Liver (tissue), 3 donors: ENCODE data around the gene ADAMTS2.

Source experiments
- CTCF ChIP-seq: fragments of 150-350 bp; IDR thresholded peaks from 2 replicates; pipeline ENCODE4 v1.5.1; 2017; ENCODE audit warnings: improper control_type of control experiment, low read depth, low read length; ENCODE audit not compliant: missing input control
- FOXA1 ChIP-seq: IDR thresholded peaks from 2 replicates; pipeline ENCODE4 v1.6.1; 2016; ENCODE audit warnings: antibody characterized with exemption
- GABPA ChIP-seq, 2 donors: IDR thresholded peaks in 1 of 2; conservative IDR thresholded peaks in 1 of 2; 2 replicates each; pipeline ENCODE4 v1.6.1; 2016; ENCODE audit warnings: antibody characterized with exemption in 2 of 2, mild to moderate bottlenecking in 1 of 2, moderate library complexity in 1 of 2
- HNF4A ChIP-seq, 2 donors: conservative IDR thresholded peaks; 2 replicates each; pipeline ENCODE4 v1.6.1; 2016; ENCODE audit warnings: antibody characterized with exemption in 2 of 2, mild to moderate bottlenecking in 2 of 2
- JUND ChIP-seq, 2 donors: IDR thresholded peaks; 2 replicates each; pipeline ENCODE4 v1.6.1; 2016; ENCODE audit warnings: antibody characterized with exemption in 2 of 2
- RAD21 ChIP-seq, 2 donors: IDR thresholded peaks; 2 replicates each; pipeline ENCODE4 v1.6.1; 2016; ENCODE audit warnings: antibody characterized with exemption in 2 of 2, mild to moderate bottlenecking in 2 of 2
- REST ChIP-seq: IDR thresholded peaks from 2 replicates; pipeline ENCODE4 v1.6.1; 2016; ENCODE audit warnings: antibody characterized with exemption, mild to moderate bottlenecking
- ZBTB33 ChIP-seq: IDR thresholded peaks from 2 replicates; pipeline ENCODE4 v1.6.1; 2016; ENCODE audit warnings: antibody characterized with exemption
- TF ChIP-seq, protein P1 (sequence below): IDR thresholded peaks from 2 replicates; pipeline ENCODE4 v1.6.1; 2016; ENCODE audit warnings: antibody characterized with exemption
- donor health status: healthy.
- donor health status: healthy.

DNA sequence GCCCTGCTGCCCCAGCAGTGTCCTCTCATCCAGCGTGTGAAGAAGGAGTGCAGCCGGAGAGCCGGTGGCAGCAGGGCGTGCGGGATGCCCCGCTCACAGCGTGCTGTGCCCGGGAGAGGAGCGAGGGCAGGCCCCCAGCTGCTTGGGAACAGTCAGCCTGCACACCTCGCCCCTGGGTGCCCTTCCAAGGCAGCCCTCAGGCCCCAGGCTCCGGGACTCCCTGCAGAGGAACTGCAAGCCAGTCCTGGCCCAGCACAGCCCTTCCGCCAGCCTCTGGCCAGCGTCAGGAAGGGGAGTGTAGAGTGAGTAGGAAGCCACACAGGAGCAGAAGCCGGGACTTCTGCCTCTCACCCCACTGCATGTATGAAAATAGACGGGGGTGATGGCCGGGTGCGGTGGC is 43.5 kb downstream of the ADAMTS2 start:
- no peak for TF ChIP-seq CTCF
- no peak for TF ChIP-seq FOXA1
- TF ChIP-seq ZBTB33, result no peak
- TF ChIP-seq, protein P1, sequence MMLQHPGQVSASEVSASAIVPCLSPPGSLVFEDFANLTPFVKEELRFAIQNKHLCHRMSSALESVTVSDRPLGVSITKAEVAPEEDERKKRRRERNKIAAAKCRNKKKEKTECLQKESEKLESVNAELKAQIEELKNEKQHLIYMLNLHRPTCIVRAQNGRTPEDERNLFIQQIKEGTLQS, result no peak
- no peak for TF ChIP-seq HNF4A (conservative IDR thresholded peaks at IDR 0.05)
- TF ChIP-seq RAD21 (IDR thresholded peaks at IDR 0.05), result no peak
- TF ChIP-seq JUND (IDR thresholded peaks at IDR 0.05), result no peak
- TF ChIP-seq REST, result no peak
- TF ChIP-seq GABPA (IDR thresholded peaks at IDR 0.05 in 1 of 2, conservative IDR thresholded peaks at IDR 0.05 in 1 of 2), result no peak
